Keratinocyte (primary cell): ENCODE data around the gene CD300H. TPM values are rescaled to one million over a fixed set of nuclear protein-coding genes. Genes with fewer than 3 reads are reported as not detected.

Experiments
- DNase-seq: peaks from one replicate; pipeline ENCODE4 v3.0.0-alpha.2; 2011; ENCODE audit warnings: low read depth, missing footprints, low spot score
- FAIRE-seq: peaks from 2 replicates; lab custom pipeline; 2011; peaks lifted over from hg19 to GRCh38; lab: Jason Lieb, UNC
- H2AFZ ChIP-seq: 2 replicates; pipeline ENCODE4 v1.6.0; 2012; ENCODE audit warnings: low read length, control low read depth, inconsistent platforms; ENCODE audit not compliant: control insufficient read depth
- H3K27ac ChIP-seq: 2 replicates; pipeline ENCODE4 v1.5.1; 2011; ENCODE audit warnings: low read length; ENCODE audit not compliant: control insufficient read depth, insufficient read depth
- H3K27me3 ChIP-seq: 3 replicates; pipeline ENCODE4 v1.6.0; 2011; ENCODE audit warnings: low read length; ENCODE audit not compliant: control insufficient read depth, insufficient read depth; ENCODE audit errors: extremely low read depth
- H3K36me3 ChIP-seq, 2 experiments: 2 replicates in 1 of 2; 3 replicates in 1 of 2; pipeline ENCODE4 v1.5.1; 2011; ENCODE audit warnings: low read length in 2 of 2, mild to moderate bottlenecking in 1 of 2; ENCODE audit not compliant: control insufficient read depth in 2 of 2, insufficient read depth in 2 of 2; ENCODE audit errors: extremely low read depth in 1 of 2
- H3K4me1 ChIP-seq: 3 replicates; pipeline ENCODE4 v1.5.1; 2011; ENCODE audit warnings: low read length; ENCODE audit not compliant: control insufficient read depth, insufficient read depth; ENCODE audit errors: extremely low read depth
- H3K4me2 ChIP-seq: 3 replicates; pipeline ENCODE4 v1.6.0; 2011; ENCODE audit warnings: low read depth, low read length; ENCODE audit not compliant: control insufficient read depth, insufficient read depth; ENCODE audit errors: extremely low read depth
- H3K4me3 ChIP-seq, 3 experiments: fragments of 200-600 bp in 1 of 3; sonication (generic) in 1 of 3; 2 replicates in 2 of 3; 3 replicates in 1 of 3; pipeline ENCODE4 v1.5.1; 2011 to 2016; ENCODE audit warnings: low read length in 3 of 3, mild to moderate bottlenecking in 3 of 3, control low read depth in 2 of 3, inconsistent platforms in 1 of 3, low read depth in 1 of 3, mixed read lengths in 1 of 3, mixed run types in 1 of 3, moderate library complexity in 1 of 3; ENCODE audit not compliant: control insufficient read depth in 2 of 3, insufficient read depth in 2 of 3; ENCODE audit errors: extremely low read depth in 1 of 3
- H3K79me2 ChIP-seq: 2 replicates; pipeline ENCODE4 v1.6.0; 2012; ENCODE audit warnings: low read length; ENCODE audit not compliant: control insufficient read depth, insufficient read depth
- H3K9ac ChIP-seq: 3 replicates; pipeline ENCODE4 v1.6.0; 2011; ENCODE audit warnings: low read length; ENCODE audit not compliant: control insufficient read depth, insufficient read depth; ENCODE audit errors: extremely low read depth
- H3K9me1 ChIP-seq: 3 replicates; pipeline ENCODE4 v1.6.0; 2011; ENCODE audit warnings: low read length; ENCODE audit not compliant: control insufficient read depth, insufficient read depth; ENCODE audit errors: extremely low read depth
- H3K9me3 ChIP-seq: 2 replicates; pipeline ENCODE4 v1.5.1; 2012; ENCODE audit warnings: low read depth, low read length; ENCODE audit not compliant: control insufficient read depth
- H4K20me1 ChIP-seq: 3 replicates; pipeline ENCODE4 v1.6.0; 2011; ENCODE audit warnings: low read length; ENCODE audit not compliant: control insufficient read depth, insufficient read depth; ENCODE audit errors: extremely low read depth
- CTCF ChIP-seq, 3 experiments: IDR thresholded peaks in 1 of 3; conservative IDR thresholded peaks in 1 of 3; optimal IDR thresholded peaks in 1 of 3; 2 replicates in 2 of 3; 3 replicates in 1 of 3; pipeline versions ENCODE3 to v1.5.1; 2011; ENCODE audit warnings: low read length in 3 of 3, mild to moderate bottlenecking in 3 of 3, moderate library complexity in 2 of 3, control low read depth in 1 of 3, inconsistent platforms in 1 of 3; ENCODE audit not compliant: insufficient read depth in 2 of 3; ENCODE audit errors: extremely low read depth in 1 of 3
- EZH2 ChIP-seq: IDR thresholded peaks from one replicate; pipeline ENCODE4 v1.6.1; 2012; ENCODE audit warnings: inconsistent platforms, mild to moderate bottlenecking, low read length, moderate library complexity
- dilution Hi-C: fragments of 300-500 bp; cut with MboI; formaldehyde crosslinking; loops from one replicate; pipeline ENCODE4 v1.7.0; 2020; ENCODE audit warnings: low sequenced_read_pairs; ENCODE audit not compliant: extremely low pct_ligation_motif_present
- polyA plus RNA-seq, 5 experiments: library from polyadenylated mRNA; depleted of rRNA in 3 of 5; stranded (reverse) in 3 of 5; stranded (forward) in 1 of 5; unstranded in 1 of 5; fragments of >200 nt; gene quantifications; 1 replicate in 1 of 5; 2 replicates in 3 of 5; 3 replicates in 1 of 5; pipeline versions ENCODE4 v1.2.1 to v1.2.3, GENCODE V29; 2011 to 2012; ENCODE audit warnings: missing spikeins in 2 of 5, low read depth in 1 of 5, low replicate concordance in 1 of 5

The CD300H gene
- polyA plus RNA-seq, 1 donor (not counting 4 experiments of a cell fraction or from before 2014, with no cell fraction given): not detected

GRCh38 chr17:74608511-74608910 is 41.2 kb upstream of the CD300H start:
- Histone ChIP-seq H3K4me1 (peaks cover 15% of the 10 kb centered on the region), H3K27ac (no peak overlapping the region), H3K9ac (no peak overlapping the region), H4K20me1 (no peaks in the 10 kb centered on the region), H3K79me2 (no peaks in the 10 kb centered on the region), H3K4me2 (no peak overlapping the region), H3K36me3 (no peaks in the 10 kb centered on the region), H3K4me3 (no peak overlapping the region), H3K9me1 (no peaks in the 10 kb centered on the region), H3K27me3 (peaks cover 4% of the 10 kb centered on the region), H3K9me3 (no peaks in the 10 kb centered on the region), H2AFZ (no peak overlapping the region)
- no peak for TF ChIP-seq CTCF (optimal IDR thresholded peaks at IDR 0.05 in 1 of 3, IDR thresholded peaks at IDR 0.05 in 1 of 3, conservative IDR thresholded peaks at IDR 0.05 in 1 of 3; ENCODE audit: extremely low read depth in 1 of 3, insufficient read depth in 2 of 3, low read length in 3 of 3)
- TF ChIP-seq EZH2: no peak
- FAIRE-seq (no peak), DNase-seq (no peak)
- dilution Hi-C loops: no loop called here

- Histone ChIP-seq H3K9ac (no peak overlapping the region), H3K36me3 (no peaks in the 10 kb centered on the region), H3K9me3 (no peaks in the 10 kb centered on the region), H3K4me1 (peaks cover 15% of the 10 kb centered on the region), H3K79me2 (no peaks in the 10 kb centered on the region), H3K27ac (no peak overlapping the region), H3K27me3 (peaks cover 4% of the 10 kb centered on the region), H2AFZ (no peak overlapping the region), H3K4me2 (no peak overlapping the region), H3K4me3 (no peak overlapping the region), H4K20me1 (no peaks in the 10 kb centered on the region), H3K9me1 (no peaks in the 10 kb centered on the region)
- TF ChIP-seq EZH2 (no peak), CTCF (optimal IDR thresholded peaks at IDR 0.05 in 1 of 3, IDR thresholded peaks at IDR 0.05 in 1 of 3, conservative IDR thresholded peaks at IDR 0.05 in 1 of 3; ENCODE audit: extremely low read depth in 1 of 3, insufficient read depth in 2 of 3, low read length in 3 of 3) (no peak)
- no peak for DNase-seq
- dilution Hi-C loops: no loop called here
- no peak for FAIRE-seq
Observed at GRCh38 chr17:74607221-74607620, 39.9 kb upstream of the CD300H start.
